ENCODE data around the gene TRIM43. TPM values are rescaled to one million over a fixed set of nuclear protein-coding genes. Genes with fewer than 3 reads are reported as not detected.
A peak's percentile ranks its signal among the peaks of the same experiment; 100 is the strongest.
"Not testable (repeated sequence)": the region's sequence is repeated elsewhere in the genome, so short reads cannot be mapped to it uniquely, and the experiment has no call there.

Gene TRIM43
- total RNA-seq, 1 donor from 2014 or later, result not detected

DNA sequence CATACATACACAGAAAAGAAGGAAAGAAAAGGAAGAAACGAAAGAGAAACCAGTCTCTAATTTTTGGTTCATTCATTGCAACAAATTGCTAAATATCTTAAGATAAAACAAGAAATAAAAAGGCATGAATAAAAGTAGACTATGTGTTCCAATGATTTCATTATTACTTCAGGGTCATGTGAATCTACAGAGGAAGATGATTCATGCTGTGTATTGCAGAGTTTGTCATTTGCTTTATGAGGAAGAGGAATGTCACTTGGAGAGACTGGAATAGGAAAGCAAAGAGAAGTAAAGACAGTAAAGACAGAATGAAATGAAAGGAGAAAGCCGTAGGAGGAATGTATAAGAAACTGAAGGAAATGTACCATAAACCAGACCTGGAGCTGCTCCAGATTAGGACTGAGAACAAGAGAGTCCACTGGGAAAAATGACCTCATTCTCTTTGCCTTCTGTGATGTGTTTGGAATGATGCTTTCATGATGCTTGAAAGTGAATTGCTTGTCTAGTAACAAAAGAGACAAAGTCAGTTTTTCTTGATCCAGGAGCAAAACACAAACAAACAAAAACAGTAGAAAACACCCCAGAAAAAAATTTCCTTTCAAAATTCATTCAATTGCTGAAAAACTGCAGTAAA, 41.9 kb downstream of the TRIM43 start:
- DNase-seq (ENCODE audit: missing footprints); intact Hi-C loops (cut with DNase I): not testable (repeated sequence)
- peak; percentile 72 for ATAC-seq

- intact Hi-C loops (cut with DNase I); DNase-seq (ENCODE audit: missing footprints): not testable (repeated sequence)
- peak; percentile 48 for ATAC-seq
Measured at GRCh38 chr2:95640515-95641288, 48.9 kb downstream of the TRIM43 start.

DNA sequence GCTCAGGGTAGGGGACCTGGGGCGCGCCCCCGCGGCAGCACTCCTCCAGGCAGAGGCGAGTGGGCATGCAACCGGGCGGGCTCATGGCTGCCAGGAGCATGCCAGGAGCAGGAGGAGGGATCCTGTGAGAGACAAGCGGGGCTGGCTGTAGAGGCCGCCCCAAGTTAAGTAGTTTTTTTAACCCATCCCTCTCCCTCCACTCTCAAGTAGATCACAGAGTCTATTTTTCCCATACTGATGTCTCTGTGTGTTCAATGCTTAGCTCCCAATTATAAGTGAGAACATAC, 49.4 kb downstream of the TRIM43 start:
- DNase-seq (ENCODE audit: missing footprints); intact Hi-C loops (cut with DNase I): not testable (repeated sequence)
- ATAC-seq, result peak; percentile 49

- intact Hi-C loops (cut with DNase I); DNase-seq (ENCODE audit: missing footprints): not testable (repeated sequence)
- ATAC-seq, result peak; percentile 51
Measured at GRCh38 chr2:95641787-95642186, 50.0 kb downstream of the TRIM43 start.

- ATAC-seq; DNase-seq (ENCODE audit: missing footprints); intact Hi-C loops (cut with DNase I): not testable (repeated sequence)
Measured at GRCh38 chr2:95642360-95642759, 50.6 kb downstream of the TRIM43 start.

GRCh38 chr2:95642951-95643350, 51.1 kb downstream of the TRIM43 start:
- intact Hi-C loops (cut with DNase I); DNase-seq (ENCODE audit: missing footprints); ATAC-seq: not testable (repeated sequence)

GRCh38 chr2:95645312-95645711, 53.5 kb downstream of the TRIM43 start:
- ATAC-seq; DNase-seq (ENCODE audit: missing footprints); intact Hi-C loops (cut with DNase I): not testable (repeated sequence)

DNA sequence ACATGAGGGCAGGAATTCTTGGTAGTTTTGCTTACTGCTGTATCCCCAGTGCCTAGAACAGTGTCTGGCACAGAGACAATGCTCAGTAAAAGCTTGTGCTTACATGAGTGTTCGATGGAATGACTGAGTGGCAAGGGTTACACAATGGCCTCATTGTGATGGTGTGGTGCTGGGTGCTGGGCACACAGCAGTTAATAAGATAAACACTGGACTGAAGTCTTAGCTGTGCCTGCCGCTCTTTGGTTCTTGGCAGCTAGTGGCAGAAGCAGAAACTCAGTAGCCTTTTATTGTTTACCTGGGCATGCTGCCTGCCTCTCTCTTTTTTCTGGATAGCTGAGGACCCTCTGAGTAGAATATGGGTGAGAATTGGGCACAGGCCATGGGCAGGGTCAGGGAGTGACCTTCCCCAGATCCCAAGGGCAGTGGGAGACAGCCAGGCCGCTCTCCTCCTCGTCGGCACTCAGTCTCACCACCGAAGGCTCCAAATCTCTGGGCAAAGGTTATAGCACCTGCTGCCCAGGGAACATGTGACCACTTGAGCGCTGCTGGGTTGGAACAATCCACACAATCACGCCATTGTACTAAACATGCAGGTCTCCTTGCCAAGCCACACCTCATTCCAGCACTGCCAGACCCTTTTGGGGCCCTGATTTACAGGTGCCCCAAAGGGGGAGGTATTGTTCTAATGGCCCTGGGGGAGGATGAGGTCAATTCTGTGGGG, 54.6 kb downstream of the TRIM43 start:
- DNase-seq (ENCODE audit: missing footprints); intact Hi-C loops (cut with DNase I): not testable (repeated sequence)
- ATAC-seq, result peak; percentile 79

GRCh38 chr2:95648894-95649544, 57.2 kb downstream of the TRIM43 start:
- ATAC-seq; intact Hi-C loops (cut with DNase I): not testable (repeated sequence)

More at GRCh38 chr2:95648894-95649544, 57.2 kb downstream of the TRIM43 start:
- not testable (repeated sequence) for DNase-seq (ENCODE audit: missing footprints)

Other genes starting within 250 kb of the TRIM43 start
- gene FAHD2A, start 189.3 kb upstream of the TRIM43 start, total RNA-seq, result 41.6 TPM
- gene TRIM43B, start 107.2 kb upstream of the TRIM43 start, total RNA-seq, result not detected

All from Right ventricle myocardium inferior (tissue), 1 donor.